Measurements from ENCODE around the gene CD63.

CD63 gene

DNA sequence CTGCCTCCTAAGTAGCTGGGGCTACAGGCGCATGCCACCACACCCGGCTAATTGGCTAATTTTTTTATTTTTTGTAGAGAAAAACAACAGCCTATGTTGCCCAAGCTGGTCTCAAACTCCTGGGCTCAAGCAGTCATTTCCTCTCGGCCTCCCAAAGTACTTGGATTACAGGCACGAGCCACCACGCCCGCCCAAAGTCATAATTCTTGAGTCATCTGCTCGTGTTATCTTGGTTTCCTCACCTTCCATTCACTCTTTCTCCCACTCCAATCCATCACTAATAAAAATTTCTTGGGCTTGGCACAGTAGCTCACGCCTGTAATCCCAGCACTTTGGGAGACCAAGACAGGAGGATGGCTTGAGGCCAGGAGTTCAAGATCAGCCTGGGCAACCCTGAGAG is 53.1 kb downstream of the CD63 start:
- TF ChIP-seq, protein P1, sequence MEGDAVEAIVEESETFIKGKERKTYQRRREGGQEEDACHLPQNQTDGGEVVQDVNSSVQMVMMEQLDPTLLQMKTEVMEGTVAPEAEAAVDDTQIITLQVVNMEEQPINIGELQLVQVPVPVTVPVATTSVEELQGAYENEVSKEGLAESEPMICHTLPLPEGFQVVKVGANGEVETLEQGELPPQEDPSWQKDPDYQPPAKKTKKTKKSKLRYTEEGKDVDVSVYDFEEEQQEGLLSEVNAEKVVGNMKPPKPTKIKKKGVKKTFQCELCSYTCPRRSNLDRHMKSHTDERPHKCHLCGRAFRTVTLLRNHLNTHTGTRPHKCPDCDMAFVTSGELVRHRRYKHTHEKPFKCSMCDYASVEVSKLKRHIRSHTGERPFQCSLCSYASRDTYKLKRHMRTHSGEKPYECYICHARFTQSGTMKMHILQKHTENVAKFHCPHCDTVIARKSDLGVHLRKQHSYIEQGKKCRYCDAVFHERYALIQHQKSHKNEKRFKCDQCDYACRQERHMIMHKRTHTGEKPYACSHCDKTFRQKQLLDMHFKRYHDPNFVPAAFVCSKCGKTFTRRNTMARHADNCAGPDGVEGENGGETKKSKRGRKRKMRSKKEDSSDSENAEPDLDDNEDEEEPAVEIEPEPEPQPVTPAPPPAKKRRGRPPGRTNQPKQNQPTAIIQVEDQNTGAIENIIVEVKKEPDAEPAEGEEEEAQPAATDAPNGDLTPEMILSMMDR (conservative IDR thresholded peaks at IDR 0.05; ENCODE audit: low read depth, low read length), result no peak
- H2AFZ ChIP-seq (ENCODE audit: low read depth), result no peak overlapping the region
- H3K4me3 ChIP-seq (IDR thresholded peaks at IDR 0.05; ENCODE audit: insufficient read depth, low read depth, low read length), result no peak overlapping the region
- no peak overlapping the region for H3K9ac ChIP-seq
- H3K79me2 ChIP-seq (ENCODE audit: insufficient read depth, low read depth), result no peaks in the 10 kb centered on the region
- H3K27ac ChIP-seq, result no peak overlapping the region
- H4K20me1 ChIP-seq (ENCODE audit: insufficient read depth), result no peaks in the 10 kb centered on the region
- H3K4me1 ChIP-seq (ENCODE audit: low read depth, poor library complexity, severe bottlenecking), result no peaks in the 10 kb centered on the region
- H3K36me3 ChIP-seq (ENCODE audit: insufficient read depth), result no peaks in the 10 kb centered on the region
- H3K4me2 ChIP-seq, result no peak overlapping the region
- no peaks in the 10 kb centered on the region for H3K27me3 ChIP-seq (ENCODE audit: insufficient read depth, low read depth)
